PC-9 (cell line): ENCODE data around the gene CCDC87. TPM values are rescaled to one million over a fixed set of nuclear protein-coding genes. Genes with fewer than 3 reads are reported as not detected.

Experiments used
- BruUV-seq: library from RNA; stranded (reverse); fragments of 400-500 nt; replicated peaks from 2 replicates; lab custom pipeline; 2021; lab: Mats Ljungman, UMichigan
- CTCF ChIA-PET: fragments of 300-600 bp; sonication (Branson Sonifier 250); formaldehyde crosslinking; loops from one replicate; lab custom pipeline; 2022; ENCODE audit warnings: antibody characterized with exemption; lab: Charles Lee
- POLR2A ChIA-PET: fragments of 300-600 bp; sonication (Branson Sonifier 250); formaldehyde crosslinking; loops from one replicate; lab custom pipeline; 2022; ENCODE audit warnings: antibody characterized with exemption; ENCODE audit not compliant: unreplicated experiment; lab: Charles Lee
- DNase-seq, 2 experiments: peaks; one replicate each; pipeline versions ENCODE4 v3.0.0 to v3.0.0-alpha.2; 2015 to 2022; ENCODE audit warnings: mixed read lengths in 1 of 2
- H2AFZ ChIP-seq: fragments of 200-600 bp; sonication (generic); 2 replicates; pipeline ENCODE4 v1.8.1; 2017; ENCODE audit warnings: antibody characterized with exemption
- H3F3A ChIP-seq: fragments of 200-600 bp; sonication (generic); 2 replicates; pipeline ENCODE4 v1.8.1; 2017; ENCODE audit warnings: antibody characterized with exemption, mild to moderate bottlenecking, low read depth; ENCODE audit not compliant: insufficient read depth
- H3K27ac ChIP-seq: fragments of 200-600 bp; sonication (generic); 2 replicates; pipeline ENCODE4 v1.6.1; 2016; ENCODE audit warnings: mixed run types
- H3K27me3 ChIP-seq: fragments of 200-600 bp; sonication (generic); 2 replicates; pipeline ENCODE4 v1.6.1; 2016; ENCODE audit warnings: low read depth, mixed run types; ENCODE audit not compliant: insufficient read depth
- H3K36me3 ChIP-seq: fragments of 200-600 bp; sonication (generic); 2 replicates; pipeline ENCODE4 v1.6.1; 2016; ENCODE audit warnings: low read depth, mixed run types
- H3K4me1 ChIP-seq: fragments of 200-600 bp; sonication (generic); replicated peaks from 2 replicates; pipeline ENCODE4 v1.6.1; 2016; ENCODE audit warnings: mixed run types; ENCODE audit not compliant: insufficient read depth
- H3K4me2 ChIP-seq: fragments of 200-600 bp; sonication (generic); 2 replicates; pipeline ENCODE4 v1.6.1; 2017; ENCODE audit warnings: mixed run types
- H3K4me3 ChIP-seq: fragments of 200-600 bp; sonication (generic); 2 replicates; pipeline ENCODE4 v1.6.1; 2016; ENCODE audit warnings: mixed run types
- H3K79me2 ChIP-seq: fragments of 200-600 bp; sonication (generic); 2 replicates; pipeline ENCODE4 v1.6.1; 2017; ENCODE audit warnings: low read depth, mixed run types
- H3K9me2 ChIP-seq: fragments of 200-600 bp; sonication (generic); 2 replicates; pipeline ENCODE4 v1.8.1; 2017; ENCODE audit warnings: mild to moderate bottlenecking; ENCODE audit not compliant: insufficient read depth
- H3K9me3 ChIP-seq: fragments of 200-600 bp; sonication (generic); 2 replicates; pipeline ENCODE4 v1.8.1; 2016; ENCODE audit warnings: low read depth; ENCODE audit not compliant: insufficient read depth
- H4K20me1 ChIP-seq: fragments of 200-600 bp; sonication (generic); 2 replicates; pipeline ENCODE4 v1.8.1; 2017; ENCODE audit not compliant: insufficient read depth
- EZH2 ChIP-seq: fragments of 200-600 bp; sonication (generic); IDR thresholded peaks from 2 replicates; pipeline ENCODE4 v1.8.0; 2017; ENCODE audit warnings: antibody characterized with exemption, low read depth
- intact Hi-C: fragments of 100-400 bp; cut with micrococcal nuclease; formaldehyde crosslinking; loops from one replicate; pipeline ENCODE4 v1.10.0; 2022; ENCODE audit not compliant: unreplicated experiment
- total RNA-seq: library from RNA; stranded (reverse); gene quantifications from 2 replicates; pipeline ENCODE4 v1.2.3, GENCODE V29; 2021
- TF ChIP-seq, protein P1 (sequence below): fragments of 200-600 bp; sonication (generic); conservative IDR thresholded peaks from 2 replicates; pipeline ENCODE4 v1.6.1; 2017; ENCODE audit warnings: mixed run types, antibody characterized with exemption, mild to moderate bottlenecking, moderate library complexity

Gene CCDC87
- total RNA-seq, 1 experiment from 2014 or later = 1.0 TPM

DNA sequence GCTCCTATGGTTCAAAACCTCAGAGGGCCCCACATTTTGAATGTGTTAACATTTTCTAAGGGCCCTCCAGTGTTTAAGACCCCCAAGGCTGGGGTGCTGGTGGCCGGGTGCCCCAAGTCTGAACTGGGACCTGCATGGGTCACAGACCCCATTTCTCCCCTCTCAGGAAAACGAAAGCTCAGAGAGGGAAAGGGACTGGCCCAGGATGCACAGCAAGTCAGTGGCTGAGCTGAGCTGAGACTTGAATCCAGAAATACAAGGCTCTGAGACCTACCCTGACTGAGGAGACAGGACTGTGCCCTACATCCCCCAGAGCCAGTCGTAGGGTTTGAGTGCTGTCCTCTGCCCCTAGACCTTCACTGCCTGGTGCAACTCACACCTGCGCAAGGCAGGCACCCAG lies 42.0 kb downstream of the CCDC87 start:
- no peak overlapping the region for H3K27ac ChIP-seq
- no peaks in the 10 kb centered on the region for H3K9me3 ChIP-seq
- H3K36me3 ChIP-seq = no peaks in the 10 kb centered on the region
- H3K4me1 ChIP-seq = peaks cover 5% of the 10 kb centered on the region; the same call in 1 of the 2 replicates
- no peaks in the 10 kb centered on the region for H4K20me1 ChIP-seq
- POLR2A ChIA-PET = no interaction called here
- DNase-seq = no peak
- H3K79me2 ChIP-seq = no peaks in the 10 kb centered on the region
- H2AFZ ChIP-seq = no peak overlapping the region
- TF ChIP-seq EZH2 = no peak
- TF ChIP-seq, protein P1, sequence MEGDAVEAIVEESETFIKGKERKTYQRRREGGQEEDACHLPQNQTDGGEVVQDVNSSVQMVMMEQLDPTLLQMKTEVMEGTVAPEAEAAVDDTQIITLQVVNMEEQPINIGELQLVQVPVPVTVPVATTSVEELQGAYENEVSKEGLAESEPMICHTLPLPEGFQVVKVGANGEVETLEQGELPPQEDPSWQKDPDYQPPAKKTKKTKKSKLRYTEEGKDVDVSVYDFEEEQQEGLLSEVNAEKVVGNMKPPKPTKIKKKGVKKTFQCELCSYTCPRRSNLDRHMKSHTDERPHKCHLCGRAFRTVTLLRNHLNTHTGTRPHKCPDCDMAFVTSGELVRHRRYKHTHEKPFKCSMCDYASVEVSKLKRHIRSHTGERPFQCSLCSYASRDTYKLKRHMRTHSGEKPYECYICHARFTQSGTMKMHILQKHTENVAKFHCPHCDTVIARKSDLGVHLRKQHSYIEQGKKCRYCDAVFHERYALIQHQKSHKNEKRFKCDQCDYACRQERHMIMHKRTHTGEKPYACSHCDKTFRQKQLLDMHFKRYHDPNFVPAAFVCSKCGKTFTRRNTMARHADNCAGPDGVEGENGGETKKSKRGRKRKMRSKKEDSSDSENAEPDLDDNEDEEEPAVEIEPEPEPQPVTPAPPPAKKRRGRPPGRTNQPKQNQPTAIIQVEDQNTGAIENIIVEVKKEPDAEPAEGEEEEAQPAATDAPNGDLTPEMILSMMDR = no peak
- H3K4me3 ChIP-seq = no peak overlapping the region
- intact Hi-C loops = no loop called here
- H3K4me2 ChIP-seq = no peak overlapping the region
- H3F3A ChIP-seq = peaks cover 14% of the 10 kb centered on the region; the same call in 1 of the 2 replicates
- no peaks in the 10 kb centered on the region for H3K9me2 ChIP-seq
- H3K27me3 ChIP-seq = peaks cover 33% of the 10 kb centered on the region
- BruUV-seq = no TSS peak
- CTCF ChIA-PET = no interaction called here

DNA sequence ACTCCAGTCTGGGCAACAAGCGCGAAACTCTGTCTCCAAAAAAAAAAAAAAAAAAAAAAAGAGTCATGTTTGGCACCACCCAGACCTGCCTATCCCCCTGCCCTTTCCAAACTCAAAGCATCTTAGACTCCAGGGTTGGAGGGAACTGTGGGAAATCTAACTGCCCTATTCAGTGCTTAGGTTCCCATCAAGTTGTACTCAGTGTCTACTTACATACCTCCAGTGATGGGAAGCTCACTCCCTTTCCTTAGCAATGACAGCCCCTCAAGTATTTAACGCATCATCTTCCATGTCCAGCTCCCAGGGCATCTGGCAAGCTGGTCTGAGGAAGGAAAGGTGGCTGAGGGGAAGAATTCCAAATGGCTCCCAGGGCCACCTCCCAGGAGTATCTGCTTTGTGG lies 43.2 kb downstream of the CCDC87 start:
- ChIA-PET POLR2A (no interaction called here), CTCF (no interaction called here)
- Histone ChIP-seq H3K27me3 (peaks cover 33% of the 10 kb centered on the region), H2AFZ (no peak overlapping the region), H3K9me2 (no peaks in the 10 kb centered on the region), H3K79me2 (no peaks in the 10 kb centered on the region), H3K4me3 (no peak overlapping the region), H4K20me1 (no peaks in the 10 kb centered on the region), H3K4me1 (peaks cover 11% of the 10 kb centered on the region), H3K27ac (no peak overlapping the region), H3K36me3 (no peaks in the 10 kb centered on the region), H3F3A (peaks cover 14% of the 10 kb centered on the region; the same call in 1 of the 2 replicates), H3K4me2 (no peak overlapping the region), H3K9me3 (no peaks in the 10 kb centered on the region)
- intact Hi-C loops = no loop called here
- TF ChIP-seq, protein P1 = no peak
- TF ChIP-seq EZH2 = no peak
- no TSS peak for BruUV-seq
- no peak for DNase-seq

DNA sequence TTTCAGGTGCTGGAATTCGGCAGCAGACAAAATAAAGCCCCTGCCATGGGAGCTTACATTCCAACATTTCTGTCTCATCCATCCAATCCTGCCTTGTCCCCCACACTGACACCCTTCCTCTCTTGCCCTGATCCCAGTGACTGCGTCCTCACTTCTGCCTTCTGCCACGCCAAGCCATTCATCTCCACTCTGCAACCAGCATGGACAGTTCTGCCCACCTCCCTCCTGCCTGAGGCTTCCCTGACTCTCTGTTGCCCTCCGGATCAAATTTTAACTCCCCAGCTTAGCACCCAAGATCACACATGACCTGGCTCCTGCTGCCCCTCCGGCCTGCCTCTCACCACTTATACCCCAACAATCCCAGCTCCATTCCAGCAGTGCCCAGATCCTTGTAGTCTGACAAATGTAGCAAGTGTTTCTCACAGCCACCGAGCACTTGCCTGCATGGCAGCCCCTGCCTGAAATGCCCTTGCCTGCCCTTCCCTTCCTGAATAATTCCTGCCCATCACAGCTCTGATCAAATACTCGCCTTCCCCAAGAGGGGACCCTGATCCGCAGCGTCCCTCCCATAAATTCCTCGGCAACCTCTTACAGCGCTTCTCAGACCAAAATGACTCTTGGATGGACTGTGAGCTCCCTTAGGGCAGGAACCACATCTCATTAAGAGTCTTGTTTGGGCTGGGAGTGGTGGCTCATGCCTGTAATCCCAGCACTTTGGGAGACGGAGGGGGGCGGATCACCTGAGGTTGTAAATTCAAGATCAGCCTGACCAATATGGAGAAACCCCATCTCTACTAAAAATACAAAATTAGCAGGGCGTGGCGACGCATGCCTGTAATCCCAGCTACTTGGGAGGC lies 43.9 kb downstream of the CCDC87 start:
- H3K79me2 ChIP-seq = no peaks in the 10 kb centered on the region
- intact Hi-C loops = no loop called here
- no peaks in the 10 kb centered on the region for H4K20me1 ChIP-seq
- peaks cover 13% of the 10 kb centered on the region for H3K4me1 ChIP-seq
- H3K4me2 ChIP-seq = no peak overlapping the region
- H3K27ac ChIP-seq = no peak overlapping the region
- no peaks in the 10 kb centered on the region for H3K9me2 ChIP-seq
- ChIA-PET POLR2A (interaction anchor here (0.6 kb wide), 1 partner anchor 14 kb away, joined by 3 read pairs; no protein-coding TSS in a partner anchor), CTCF (no interaction called here)
- no peak for DNase-seq
- H3F3A ChIP-seq = peaks cover 14% of the 10 kb centered on the region; the same call in 1 of the 2 replicates
- H3K27me3 ChIP-seq = peaks cover 33% of the 10 kb centered on the region
- H3K36me3 ChIP-seq = no peaks in the 10 kb centered on the region
- no peak for TF ChIP-seq EZH2
- TF ChIP-seq, protein P1 = no peak
- no peaks in the 10 kb centered on the region for H3K9me3 ChIP-seq
- no TSS peak for BruUV-seq
- H2AFZ ChIP-seq = no peak overlapping the region
- no peak overlapping the region for H3K4me3 ChIP-seq
